Ovary (tissue), 9 donors: ENCODE measurements around the gene GOLGA3. TPM values are rescaled to one million over a fixed set of nuclear protein-coding genes. Genes with fewer than 3 reads are reported as not detected.
"Not testable (repeated sequence)": the region's sequence is repeated elsewhere in the genome, so short reads cannot be mapped to it uniquely, and the experiment has no call there.

ENCODE experiments used
- DNase-seq, 5 donors: peaks; one replicate each; pipeline ENCODE4 v3.0.0-alpha.2; 2019 to 2020
- H3K27ac ChIP-seq, 2 donors: fragments of 200-600 bp; one replicate each; pipeline versions ENCODE4 v1.5.1 to v1.8.0; 2019 to 2022
- H3K27me3 ChIP-seq: fragments of 200-600 bp; one replicate; pipeline ENCODE4 v1.8.0; 2022
- H3K36me3 ChIP-seq: fragments of 200-600 bp; sonication (generic); one replicate; pipeline ENCODE4 v1.5.1; 2019
- H3K4me1 ChIP-seq: one replicate; pipeline ENCODE4 v1.8.1; 2013; ENCODE audit warnings: mild to moderate bottlenecking, moderate library complexity; ENCODE audit not compliant: insufficient read depth
- H3K4me3 ChIP-seq: fragments of 200-600 bp; sonication (generic); one replicate; pipeline ENCODE4 v1.5.1; 2017
- H3K9me3 ChIP-seq, 2 donors: fragments of 200-600 bp in 1 of 2; sonication (generic) in 1 of 2; one replicate each; pipeline versions ENCODE4 v1.5.1 to v1.8.1; 2013 to 2019; ENCODE audit warnings: mild to moderate bottlenecking in 1 of 2, moderate library complexity in 1 of 2
- CTCF ChIP-seq, 3 donors: fragments of 450-650 bp in 2 of 3; fragments of 200-600 bp in 1 of 3; IDR thresholded peaks; one replicate each; pipeline versions ENCODE4 v1.5.1 to v1.8.0; 2016 to 2022; ENCODE audit warnings: antibody characterized with exemption in 3 of 3, mild to moderate bottlenecking in 1 of 3
- EP300 ChIP-seq: sonication (generic); formaldehyde crosslinking; IDR thresholded peaks from one replicate; pipeline ENCODE4 v1.6.1; 2017; ENCODE audit warnings: antibody characterized with exemption
- POLR2A ChIP-seq: fragments of 450-650 bp; IDR thresholded peaks from one replicate; pipeline ENCODE4 v1.6.1; 2017; ENCODE audit warnings: antibody characterized with exemption, mild to moderate bottlenecking, moderate library complexity
- WGBS, 3 donors: extraction: QIAGEN DNeasy Blood & Tissue Kit in 1 of 3; methylation state at CpG; one replicate each; pipeline versions ENCODE4 v1.1.5 to v1.1.7; 2013 to 2017; 5-methylcytosine and 5-hydroxymethylcytosine counted together
- intact Hi-C, 4 donors: fragments of 100-400 bp; cut with DNase I; formaldehyde crosslinking; loops; one replicate each; pipeline versions ENCODE4 v1.11.0 to v1.15.1; 2022 to 2023
- polyA plus RNA-seq, 2 donors: library from polyadenylated mRNA; stranded (reverse); fragments of 200-250 nt in 1 of 2; fragments of 350-450 nt in 1 of 2; fragmentation: Illumina TruSeq in 1 of 2; extraction: RNeasy Lipid Tissue Mini Kit (QIAGEN cat#74804) in 1 of 2; gene quantifications; one replicate each; pipeline ENCODE4 v1.2.3, GENCODE V29; 2013 to 2014
- total RNA-seq, 7 donors: library from RNA; depleted of rRNA in 2 of 7; stranded (reverse); fragments of >200 nt in 2 of 7; fragmentation: NEBNext Ultra II Directional in 3 of 7; extraction: Animal tissue kit (Norgen Biotek cat#: 25700) in 3 of 7; gene quantifications; one replicate each; pipeline versions ENCODE4 v1.1.0 to v1.2.4, GENCODE V29; 2016 to 2023
- donor health status: DM: no; HTN: no; CAD: no; lungs with moderate emphysema.
- donor health status: DM: no; HTN: no; CAD: no.
- donor health status: Bipolar disorder and iron deficiency.
- donor health status: DM: yes; HTN: yes; CAD: no.
- donor health status: DM: no; HTN: no; CAD: no.
- donor health status: DM: yes; HTN: yes; CAD: no.

Gene GOLGA3
- total and polyA plus RNA-seq, 9 donors: 14.4 to 76.0 (median 50.9) TPM

GRCh38 chr12:132754160-132754932, 74.3 kb downstream of the GOLGA3 start:
- no peaks in the 10 kb centered on the region for H3K9me3 ChIP-seq
- no peak overlapping the region for H3K4me3 ChIP-seq
- no peaks in the 10 kb centered on the region for H3K4me1 ChIP-seq
- no peak for TF ChIP-seq POLR2A
- TF ChIP-seq CTCF (IDR thresholded peaks at IDR 0.05): no peak
- no peak for TF ChIP-seq EP300
- H3K27me3 ChIP-seq: no peaks in the 10 kb centered on the region
- DNase-seq: no peak
- 80 to 86% (median 81%) methylated on average over 14 of the region's 14 CpGs for WGBS, 3 donors
- H3K36me3 ChIP-seq: no peaks in the 10 kb centered on the region
- H3K27ac ChIP-seq: no peak overlapping the region
- intact Hi-C loops: no loop called here

- H3K4me1 ChIP-seq, intact Hi-C loops, H3K27me3 ChIP-seq, H3K36me3 ChIP-seq, DNase-seq, H3K9me3 ChIP-seq, H3K27ac ChIP-seq, H3K4me3 ChIP-seq: not testable (repeated sequence)
- 92 to 93% (median 92%) methylated on average over 7 of the region's 7 CpGs for WGBS, 3 donors
Observed at GRCh38 chr12:132753670-132754069, 75.0 kb downstream of the GOLGA3 start.

- Histone ChIP-seq H3K4me1 (no peaks in the 10 kb centered on the region), H3K27me3 (no peaks in the 10 kb centered on the region), H3K4me3 (no peak overlapping the region), H3K27ac (no peak overlapping the region), H3K9me3 (no peaks in the 10 kb centered on the region), H3K36me3 (no peaks in the 10 kb centered on the region)
- 83 to 88% (median 86%) methylated on average over 10 of the region's 10 CpGs for WGBS, 3 donors
- DNase-seq: no peak
- TF ChIP-seq POLR2A (no peak), EP300 (no peak), CTCF (IDR thresholded peaks at IDR 0.05) (no peak)
- intact Hi-C loops: loop anchor here in 1 of 4 donors (5.0 kb wide), 1 partner anchor 351 kb away; no protein-coding TSS in a partner anchor
Observed at GRCh38 chr12:132748319-132748718, 80.3 kb downstream of the GOLGA3 start.

GRCh38 chr12:132747896-132748295, 80.8 kb downstream of the GOLGA3 start:
- Histone ChIP-seq H3K36me3 (no peaks in the 10 kb centered on the region), H3K4me3 (no peak overlapping the region), H3K27ac (no peak overlapping the region), H3K27me3 (no peaks in the 10 kb centered on the region), H3K9me3 (no peaks in the 10 kb centered on the region), H3K4me1 (no peaks in the 10 kb centered on the region)
- no peak for TF ChIP-seq POLR2A
- no peak for TF ChIP-seq EP300
- no peak for TF ChIP-seq CTCF (IDR thresholded peaks at IDR 0.05)
- DNase-seq: no peak
- intact Hi-C loops: loop anchor here in 1 of 4 donors (5.0 kb wide), 1 partner anchor 351 kb away; no protein-coding TSS in a partner anchor
- WGBS, 3 donors: 89 to 95% (median 90%) methylated on average over 22 of the region's 22 CpGs

GRCh38 chr12:132747395-132747794, 81.3 kb downstream of the GOLGA3 start:
- no peak overlapping the region for H3K27ac ChIP-seq
- no peak for DNase-seq
- no peaks in the 10 kb centered on the region for H3K4me1 ChIP-seq
- no peaks in the 10 kb centered on the region for H3K27me3 ChIP-seq
- H3K4me3 ChIP-seq: no peak overlapping the region
- H3K9me3 ChIP-seq: no peaks in the 10 kb centered on the region
- no peaks in the 10 kb centered on the region for H3K36me3 ChIP-seq
- intact Hi-C loops: loop anchor here in 1 of 4 donors (5.0 kb wide), 1 partner anchor 350 kb away; no protein-coding TSS in a partner anchor
- TF ChIP-seq CTCF (IDR thresholded peaks at IDR 0.05): no peak
- TF ChIP-seq EP300: no peak
- TF ChIP-seq POLR2A: no peak
- 91 to 95% (median 92%) methylated on average over 11 of the region's 11 CpGs for WGBS, 3 donors
